ENCODE data around the gene EXD3. TPM values are rescaled to one million over a fixed set of nuclear protein-coding genes. Genes with fewer than 3 reads are reported as not detected.

Gene EXD3
- total and polyA plus RNA-seq, 2 of the 13 experiments (the other 11 are each of a cell fraction or from before 2014, with no cell fraction given), result 2.7 to 4.8 TPM

- TF ChIP-seq RERE (CRISPR knock-in tag; IDR thresholded peaks at IDR 0.05; ENCODE audit: low read depth) (no peak), KLF9 (CRISPR knock-in tag; IDR thresholded peaks at IDR 0.05; ENCODE audit: low read depth) (no peak), ZNF569 (CRISPR knock-in tag; IDR thresholded peaks at IDR 0.05; ENCODE audit: borderline replicate concordance) (no peak), BCL3 (CRISPR knock-in tag; IDR thresholded peaks at IDR 0.05) (no peak), NFE2L2 (IDR thresholded peaks at IDR 0.05; ENCODE audit: low read length) (no peak), TCF7L2 (IDR thresholded peaks at IDR 0.05; ENCODE audit: low read depth, low read length) (no peak), ZKSCAN1 (IDR thresholded peaks at IDR 0.05; ENCODE audit: low read length) (no peak), ZNF737 (CRISPR knock-in tag; IDR thresholded peaks at IDR 0.05; ENCODE audit: borderline replicate concordance) (no peak), SIN3A (IDR thresholded peaks at IDR 0.05; ENCODE audit: borderline replicate concordance, low read depth, low read length) (no peak), ZNF577 (CRISPR knock-in tag; IDR thresholded peaks at IDR 0.05; ENCODE audit: borderline replicate concordance, low read depth) (no peak), ZNF746 (CRISPR knock-in tag; IDR thresholded peaks at IDR 0.05) (no peak), NFAT5 (CRISPR knock-in tag; IDR thresholded peaks at IDR 0.05) (no peak), RXRB (CRISPR knock-in tag; IDR thresholded peaks at IDR 0.05; ENCODE audit: borderline replicate concordance) (no peak)
Measured at GRCh38 chr9:137445930-137446431, 23.0 kb upstream of the EXD3 start (continued).
